ENCODE measurements around the gene TAX1BP1.

DNA sequence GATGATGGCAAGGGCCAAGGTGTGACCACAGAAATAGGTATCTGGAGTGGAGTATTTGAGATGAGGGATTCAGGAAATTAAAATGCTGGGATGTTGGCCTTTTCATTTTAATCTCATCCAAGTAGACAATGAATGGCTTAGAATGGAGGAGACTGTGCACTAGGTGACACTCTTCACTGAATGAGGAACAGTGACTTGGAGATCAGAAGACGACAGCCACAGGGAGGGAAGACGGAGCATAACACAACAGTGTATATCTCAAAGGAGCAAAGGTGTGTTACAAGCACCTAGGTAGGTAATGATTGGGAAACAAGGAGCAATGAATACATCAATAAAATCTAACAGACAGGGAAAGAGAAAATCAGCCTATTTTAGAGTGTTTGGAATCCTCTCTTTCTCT lies 4.1 kb upstream of the TAX1BP1 start:
- TF ChIP-seq CTCF (IDR thresholded peaks at IDR 0.05) (no peak), EP300 (IDR thresholded peaks at IDR 0.05) (no peak), POLR2A (IDR thresholded peaks at IDR 0.05) (no peak), POLR2AphosphoS5 (IDR thresholded peaks at IDR 0.05) (no peak)
